Keratinocyte (primary cell): ENCODE results near the gene DNAAF6. TPM values are rescaled to one million over a fixed set of nuclear protein-coding genes. Genes with fewer than 3 reads are reported as not detected.

Source experiments
- DNase-seq: peaks from one replicate; pipeline ENCODE4 v3.0.0-alpha.2; 2011; ENCODE audit warnings: low read depth, missing footprints, low spot score
- FAIRE-seq: peaks from 2 replicates; lab custom pipeline; 2011; peaks lifted over from hg19 to GRCh38; lab: Jason Lieb, UNC
- H2AFZ ChIP-seq: 2 replicates; pipeline ENCODE4 v1.6.0; 2012; ENCODE audit warnings: low read length, control low read depth, inconsistent platforms; ENCODE audit not compliant: control insufficient read depth
- H3K27ac ChIP-seq: 2 replicates; pipeline ENCODE4 v1.5.1; 2011; ENCODE audit warnings: low read length; ENCODE audit not compliant: control insufficient read depth, insufficient read depth
- H3K27me3 ChIP-seq: 3 replicates; pipeline ENCODE4 v1.6.0; 2011; ENCODE audit warnings: low read length; ENCODE audit not compliant: control insufficient read depth, insufficient read depth; ENCODE audit errors: extremely low read depth
- H3K36me3 ChIP-seq, 2 experiments: 2 replicates in 1 of 2; 3 replicates in 1 of 2; pipeline ENCODE4 v1.5.1; 2011; ENCODE audit warnings: low read length in 2 of 2, mild to moderate bottlenecking in 1 of 2; ENCODE audit not compliant: control insufficient read depth in 2 of 2, insufficient read depth in 2 of 2; ENCODE audit errors: extremely low read depth in 1 of 2
- H3K4me1 ChIP-seq: 3 replicates; pipeline ENCODE4 v1.5.1; 2011; ENCODE audit warnings: low read length; ENCODE audit not compliant: control insufficient read depth, insufficient read depth; ENCODE audit errors: extremely low read depth
- H3K4me2 ChIP-seq: 3 replicates; pipeline ENCODE4 v1.6.0; 2011; ENCODE audit warnings: low read depth, low read length; ENCODE audit not compliant: control insufficient read depth, insufficient read depth; ENCODE audit errors: extremely low read depth
- H3K4me3 ChIP-seq, 3 experiments: fragments of 200-600 bp in 1 of 3; sonication (generic) in 1 of 3; 2 replicates in 2 of 3; 3 replicates in 1 of 3; pipeline ENCODE4 v1.5.1; 2011 to 2016; ENCODE audit warnings: low read length in 3 of 3, mild to moderate bottlenecking in 3 of 3, control low read depth in 2 of 3, inconsistent platforms in 1 of 3, low read depth in 1 of 3, mixed read lengths in 1 of 3, mixed run types in 1 of 3, moderate library complexity in 1 of 3; ENCODE audit not compliant: control insufficient read depth in 2 of 3, insufficient read depth in 2 of 3; ENCODE audit errors: extremely low read depth in 1 of 3
- H3K79me2 ChIP-seq: 2 replicates; pipeline ENCODE4 v1.6.0; 2012; ENCODE audit warnings: low read length; ENCODE audit not compliant: control insufficient read depth, insufficient read depth
- H3K9ac ChIP-seq: 3 replicates; pipeline ENCODE4 v1.6.0; 2011; ENCODE audit warnings: low read length; ENCODE audit not compliant: control insufficient read depth, insufficient read depth; ENCODE audit errors: extremely low read depth
- H3K9me1 ChIP-seq: 3 replicates; pipeline ENCODE4 v1.6.0; 2011; ENCODE audit warnings: low read length; ENCODE audit not compliant: control insufficient read depth, insufficient read depth; ENCODE audit errors: extremely low read depth
- H3K9me3 ChIP-seq: 2 replicates; pipeline ENCODE4 v1.5.1; 2012; ENCODE audit warnings: low read depth, low read length; ENCODE audit not compliant: control insufficient read depth
- H4K20me1 ChIP-seq: 3 replicates; pipeline ENCODE4 v1.6.0; 2011; ENCODE audit warnings: low read length; ENCODE audit not compliant: control insufficient read depth, insufficient read depth; ENCODE audit errors: extremely low read depth
- CTCF ChIP-seq, 3 experiments: IDR thresholded peaks in 1 of 3; conservative IDR thresholded peaks in 1 of 3; optimal IDR thresholded peaks in 1 of 3; 2 replicates in 2 of 3; 3 replicates in 1 of 3; pipeline versions ENCODE3 to v1.5.1; 2011; ENCODE audit warnings: low read length in 3 of 3, mild to moderate bottlenecking in 3 of 3, moderate library complexity in 2 of 3, control low read depth in 1 of 3, inconsistent platforms in 1 of 3; ENCODE audit not compliant: insufficient read depth in 2 of 3; ENCODE audit errors: extremely low read depth in 1 of 3
- EZH2 ChIP-seq: IDR thresholded peaks from one replicate; pipeline ENCODE4 v1.6.1; 2012; ENCODE audit warnings: inconsistent platforms, mild to moderate bottlenecking, low read length, moderate library complexity
- dilution Hi-C: fragments of 300-500 bp; cut with MboI; formaldehyde crosslinking; loops from one replicate; pipeline ENCODE4 v1.7.0; 2020; ENCODE audit warnings: low sequenced_read_pairs; ENCODE audit not compliant: extremely low pct_ligation_motif_present
- polyA plus RNA-seq, 5 experiments: library from polyadenylated mRNA; depleted of rRNA in 3 of 5; stranded (reverse) in 3 of 5; stranded (forward) in 1 of 5; unstranded in 1 of 5; fragments of >200 nt; gene quantifications; 1 replicate in 1 of 5; 2 replicates in 3 of 5; 3 replicates in 1 of 5; pipeline versions ENCODE4 v1.2.1 to v1.2.3, GENCODE V29; 2011 to 2012; ENCODE audit warnings: missing spikeins in 2 of 5, low read depth in 1 of 5, low replicate concordance in 1 of 5
- small RNA-seq, 3 experiments: library from RNA; depleted of rRNA; stranded (forward); fragments of <200 nt; gene quantifications; one replicate each; pipeline ENCODE3, GENCODE V24; 2012; ENCODE audit warnings: low read depth in 3 of 3, low replicate concordance in 1 of 3; ENCODE audit not compliant: insufficient read length in 3 of 3

DNAAF6 gene
- polyA plus RNA-seq, 1 donor (not counting 4 experiments of a cell fraction or from before 2014, with no cell fraction given), result not detected

- Histone ChIP-seq H3K27me3 (peaks cover 3% of the 10 kb centered on the region), H3K27ac (no peak overlapping the region), H3K9me3 (no peaks in the 10 kb centered on the region), H4K20me1 (no peaks in the 10 kb centered on the region), H3K4me3 (no peak overlapping the region), H3K9me1 (no peaks in the 10 kb centered on the region), H3K4me1 (no peaks in the 10 kb centered on the region), H3K4me2 (no peak overlapping the region), H2AFZ (no peak overlapping the region), H3K79me2 (no peaks in the 10 kb centered on the region), H3K36me3 (no peaks in the 10 kb centered on the region), H3K9ac (no peak overlapping the region)
- no peak for TF ChIP-seq EZH2
- no peak for TF ChIP-seq CTCF (optimal IDR thresholded peaks at IDR 0.05 in 1 of 3, IDR thresholded peaks at IDR 0.05 in 1 of 3, conservative IDR thresholded peaks at IDR 0.05 in 1 of 3; ENCODE audit: extremely low read depth in 1 of 3, insufficient read depth in 2 of 3, low read length in 3 of 3)
- dilution Hi-C loops, result no loop called here
- DNase-seq (no peak), FAIRE-seq (no peak)
Observed at GRCh38 chrX:107293056-107293455, 86.6 kb downstream of the DNAAF6 start.

Small RNA genes within 50 kb of the gene (small RNA-seq; reads per million reads assigned to genes)
- 0 reads per million in 3 experiments for gene RF00019

Other genes with a start within 250 kb of the DNAAF6 start
- gene MORC4, start 206.4 kb upstream of the DNAAF6 start, polyA plus RNA-seq, result 13.5 to 21.0 TPM (median 16.4 TPM) in 3 replicates
- 9.0 to 14.5 TPM (median 9.9 TPM) in 3 replicates for gene RBM41, start 87.8 kb upstream of the DNAAF6 start, polyA plus RNA-seq
- 1.2 to 2.6 TPM (median 1.6 TPM) in 3 replicates for gene NUP62CL, start 178 bp upstream of the DNAAF6 start, polyA plus RNA-seq
- gene FRMPD3, start 243.0 kb downstream of the DNAAF6 start, polyA plus RNA-seq, result 0.03 TPM in 1 of 3 replicates, not detected in the others